Ishikawa (cell line): Measurements from ENCODE around the gene ZBED6.

ENCODE experiments used
- FOXM1 ChIP-seq: IDR thresholded peaks from 2 replicates; pipeline ENCODE4 v1.6.1; 2012; ENCODE audit warnings: low read depth, borderline replicate concordance
- RAD21 ChIP-seq: IDR thresholded peaks from 2 replicates; pipeline ENCODE4 v1.6.1; 2012; ENCODE audit warnings: low read depth
- YY1 ChIP-seq: IDR thresholded peaks from 2 replicates; pipeline ENCODE4 v1.6.1; 2012; ENCODE audit warnings: low read depth
- TF ChIP-seq, protein P1 (sequence below): IDR thresholded peaks from 2 replicates; pipeline ENCODE4 v1.6.1; 2012; ENCODE audit warnings: low read depth, mild to moderate bottlenecking
- TF ChIP-seq, protein P2 (sequence below): IDR thresholded peaks from 2 replicates; pipeline ENCODE4 v1.6.1; 2012

DNA sequence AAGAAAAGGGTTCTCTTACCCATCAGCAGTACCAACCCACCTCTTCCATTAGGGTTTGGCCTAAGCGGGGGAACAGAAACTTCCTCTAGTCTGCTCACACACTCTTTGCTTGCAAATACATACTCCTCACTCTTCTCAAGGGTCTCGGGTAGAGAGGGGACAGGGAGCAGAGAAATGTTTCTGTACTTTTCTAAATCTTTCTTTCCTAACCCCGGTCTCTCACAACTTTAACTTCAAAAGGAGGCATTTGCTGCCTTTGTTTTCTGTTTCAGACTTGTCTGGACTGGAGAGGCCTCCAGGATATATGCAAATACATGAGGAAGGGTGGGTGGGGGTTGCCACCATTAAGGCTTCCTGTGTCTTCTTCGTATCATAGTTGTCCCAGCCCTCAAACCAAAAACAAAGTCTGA lies 41.0 kb upstream of the ZBED6 start:
- no peak for TF ChIP-seq RAD21
- TF ChIP-seq, protein P1, sequence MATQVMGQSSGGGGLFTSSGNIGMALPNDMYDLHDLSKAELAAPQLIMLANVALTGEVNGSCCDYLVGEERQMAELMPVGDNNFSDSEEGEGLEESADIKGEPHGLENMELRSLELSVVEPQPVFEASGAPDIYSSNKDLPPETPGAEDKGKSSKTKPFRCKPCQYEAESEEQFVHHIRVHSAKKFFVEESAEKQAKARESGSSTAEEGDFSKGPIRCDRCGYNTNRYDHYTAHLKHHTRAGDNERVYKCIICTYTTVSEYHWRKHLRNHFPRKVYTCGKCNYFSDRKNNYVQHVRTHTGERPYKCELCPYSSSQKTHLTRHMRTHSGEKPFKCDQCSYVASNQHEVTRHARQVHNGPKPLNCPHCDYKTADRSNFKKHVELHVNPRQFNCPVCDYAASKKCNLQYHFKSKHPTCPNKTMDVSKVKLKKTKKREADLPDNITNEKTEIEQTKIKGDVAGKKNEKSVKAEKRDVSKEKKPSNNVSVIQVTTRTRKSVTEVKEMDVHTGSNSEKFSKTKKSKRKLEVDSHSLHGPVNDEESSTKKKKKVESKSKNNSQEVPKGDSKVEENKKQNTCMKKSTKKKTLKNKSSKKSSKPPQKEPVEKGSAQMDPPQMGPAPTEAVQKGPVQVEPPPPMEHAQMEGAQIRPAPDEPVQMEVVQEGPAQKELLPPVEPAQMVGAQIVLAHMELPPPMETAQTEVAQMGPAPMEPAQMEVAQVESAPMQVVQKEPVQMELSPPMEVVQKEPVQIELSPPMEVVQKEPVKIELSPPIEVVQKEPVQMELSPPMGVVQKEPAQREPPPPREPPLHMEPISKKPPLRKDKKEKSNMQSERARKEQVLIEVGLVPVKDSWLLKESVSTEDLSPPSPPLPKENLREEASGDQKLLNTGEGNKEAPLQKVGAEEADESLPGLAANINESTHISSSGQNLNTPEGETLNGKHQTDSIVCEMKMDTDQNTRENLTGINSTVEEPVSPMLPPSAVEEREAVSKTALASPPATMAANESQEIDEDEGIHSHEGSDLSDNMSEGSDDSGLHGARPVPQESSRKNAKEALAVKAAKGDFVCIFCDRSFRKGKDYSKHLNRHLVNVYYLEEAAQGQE: no peak
- TF ChIP-seq YY1: no peak
- TF ChIP-seq FOXM1: no peak
- TF ChIP-seq, protein P2, sequence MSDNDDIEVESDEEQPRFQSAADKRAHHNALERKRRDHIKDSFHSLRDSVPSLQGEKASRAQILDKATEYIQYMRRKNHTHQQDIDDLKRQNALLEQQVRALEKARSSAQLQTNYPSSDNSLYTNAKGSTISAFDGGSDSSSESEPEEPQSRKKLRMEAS: no peak
